H1 (cell line): ENCODE measurements around the gene ZNF695. TPM values are rescaled to one million over a fixed set of nuclear protein-coding genes. Genes with fewer than 3 reads are reported as not detected.

Experiments used
- CTCF ChIA-PET: fragments of 300-600 bp; sonication (Branson Sonifier 250); formaldehyde crosslinking; loops from one replicate; lab custom pipeline; 2021; ENCODE audit not compliant: partially characterized antibody; lab: Charles Lee
- POLR2A ChIA-PET: fragments of 300-600 bp; sonication (Branson Sonifier 250); formaldehyde crosslinking; loops from one replicate; lab custom pipeline; 2021; ENCODE audit warnings: inconsistent platforms; ENCODE audit not compliant: partially characterized antibody; lab: Charles Lee
- DNase-seq, 2 experiments: peaks; one replicate each; pipeline versions ENCODE4 v3.0.0 to v3.0.0-alpha.2; 2010 to 2022; ENCODE audit warnings: low spot score in 2 of 2, low read depth in 1 of 2, mixed read lengths in 1 of 2
- FAIRE-seq: peaks from 2 replicates; lab custom pipeline; 2011; peaks lifted over from hg19 to GRCh38; lab: Jason Lieb, UNC
- H2AFZ ChIP-seq: 2 replicates; pipeline ENCODE4 v1.8.1; 2012; ENCODE audit warnings: low read length, inconsistent platforms
- H2AK5ac ChIP-seq: 2 replicates; pipeline ENCODE4 v1.6.1; 2013; ENCODE audit warnings: low read depth, low read length
- H2BK120ac ChIP-seq: replicated peaks from 2 replicates; pipeline ENCODE3; 2013; ENCODE audit warnings: low read depth, low read length, inconsistent platforms
- H2BK12ac ChIP-seq: 2 replicates; pipeline ENCODE4 v1.6.1; 2013; ENCODE audit warnings: low read depth, low read length
- H2BK15ac ChIP-seq: 2 replicates; pipeline ENCODE4 v1.6.1; 2013; ENCODE audit warnings: low read length
- H2BK20ac ChIP-seq: 2 replicates; pipeline ENCODE4 v1.6.1; 2013; ENCODE audit warnings: low read length
- H2BK5ac ChIP-seq: 2 replicates; pipeline ENCODE4 v1.6.1; 2013; ENCODE audit warnings: low read depth, low read length
- H3K14ac ChIP-seq: 2 replicates; pipeline ENCODE4 v1.6.1; 2013; ENCODE audit warnings: inconsistent platforms; ENCODE audit not compliant: insufficient read length
- H3K18ac ChIP-seq: 2 replicates; pipeline ENCODE4 v1.6.1; 2013; ENCODE audit warnings: low read length; ENCODE audit errors: extremely low read depth
- H3K23ac ChIP-seq: 2 replicates; pipeline ENCODE4 v1.6.1; 2013; ENCODE audit warnings: inconsistent platforms; ENCODE audit not compliant: insufficient read length
- H3K23me2 ChIP-seq: 2 replicates; pipeline ENCODE4 v1.6.1; 2013; ENCODE audit warnings: low read depth, low read length
- H3K27ac ChIP-seq: 2 replicates; pipeline ENCODE4 v1.6.1; 2011; ENCODE audit warnings: low read depth, low read length, inconsistent platforms
- H3K27me3 ChIP-seq, 4 experiments: replicated peaks in 1 of 4; 1 replicate in 1 of 4; 2 replicates in 3 of 4; pipeline versions ENCODE4 v1.6.1 to v1.8.1; 2011 to 2013; ENCODE audit warnings: low read length in 3 of 4, mild to moderate bottlenecking in 3 of 4, inconsistent platforms in 2 of 4, mixed read lengths in 2 of 4, moderate library complexity in 1 of 4; ENCODE audit not compliant: control insufficient read depth in 3 of 4, insufficient read depth in 3 of 4; ENCODE audit errors: extremely low read depth in 1 of 4
- H3K36me3 ChIP-seq, 4 experiments: 2 replicates each; pipeline versions ENCODE4 v1.6.1 to v1.8.1; 2011 to 2013; ENCODE audit warnings: mild to moderate bottlenecking in 4 of 4, low read length in 3 of 4, moderate library complexity in 2 of 4, control low read depth in 1 of 4, inconsistent platforms in 1 of 4; ENCODE audit not compliant: insufficient read depth in 4 of 4, control insufficient read depth in 2 of 4
- H3K4ac ChIP-seq: replicated peaks from 2 replicates; pipeline ENCODE3; 2013; ENCODE audit warnings: low read length, low read depth, mixed read lengths, inconsistent platforms; ENCODE audit not compliant: insufficient read length
- H3K4me1 ChIP-seq, 4 experiments: replicated peaks in 1 of 4; 1 replicate in 1 of 4; 2 replicates in 3 of 4; pipeline versions ENCODE4 v1.6.1 to v1.8.1; 2011 to 2013; ENCODE audit warnings: low read length in 3 of 4, inconsistent platforms in 2 of 4, mixed read lengths in 1 of 4; ENCODE audit not compliant: insufficient read depth in 4 of 4, control insufficient read depth in 3 of 4
- H3K4me2 ChIP-seq, 2 experiments: 2 replicates each; pipeline versions ENCODE4 v1.6.1 to v1.8.1; 2011 to 2013; ENCODE audit warnings: low read depth in 2 of 2, low read length in 2 of 2, control low read depth in 1 of 2, inconsistent platforms in 1 of 2, mild to moderate bottlenecking in 1 of 2; ENCODE audit not compliant: insufficient read depth in 1 of 2
- H3K4me3 ChIP-seq, 4 experiments: fragments of 200-600, 300-600 bp in 1 of 4; sonication (generic), shearing (Covaris generic), sonication (Bioruptor Twin) in 1 of 4; 2 replicates each; pipeline versions ENCODE4 v1.5.1 to v1.8.1; 2011 to 2016; ENCODE audit warnings: low read length in 4 of 4, low read depth in 3 of 4, control low read depth in 2 of 4, inconsistent platforms in 2 of 4, mild to moderate bottlenecking in 2 of 4, mixed read lengths in 1 of 4, moderate library complexity in 1 of 4; ENCODE audit not compliant: insufficient read depth in 2 of 4; ENCODE audit errors: extremely low read depth in 1 of 4
- H3K56ac ChIP-seq: replicated peaks from 2 replicates; pipeline ENCODE3; 2013; ENCODE audit warnings: low read depth, mild to moderate bottlenecking, mixed read lengths, low read length, inconsistent platforms; ENCODE audit not compliant: insufficient read length
- H3K79me1 ChIP-seq: 2 replicates; pipeline ENCODE4 v1.6.1; 2013; ENCODE audit warnings: low read depth, low read length, control low read depth
- H3K79me2 ChIP-seq, 2 experiments: 2 replicates each; pipeline versions ENCODE4 v1.6.1 to v1.8.1; 2012 to 2013; ENCODE audit warnings: low read length in 2 of 2, mild to moderate bottlenecking in 2 of 2, inconsistent platforms in 1 of 2; ENCODE audit not compliant: insufficient read depth in 2 of 2, control insufficient read depth in 1 of 2
- H3K9ac ChIP-seq, 4 experiments: replicated peaks in 1 of 4; 1 replicate in 1 of 4; 2 replicates in 3 of 4; pipeline versions ENCODE4 v1.6.1 to v1.8.1; 2011 to 2013; ENCODE audit warnings: low read depth in 3 of 4, low read length in 3 of 4, control low read depth in 2 of 4, mild to moderate bottlenecking in 2 of 4, moderate library complexity in 2 of 4, inconsistent platforms in 1 of 4; ENCODE audit errors: extremely low read depth in 1 of 4
- H3K9me3 ChIP-seq, 2 experiments: 2 replicates each; pipeline versions ENCODE4 v1.6.1 to v1.8.1; 2012 to 2013; ENCODE audit warnings: mild to moderate bottlenecking in 2 of 2, moderate library complexity in 2 of 2, control low read depth in 1 of 2, inconsistent platforms in 1 of 2, low read depth in 1 of 2, low read length in 1 of 2, mixed read lengths in 1 of 2; ENCODE audit not compliant: insufficient read depth in 2 of 2
- H4K20me1 ChIP-seq, 2 experiments: replicated peaks in 1 of 2; 2 replicates each; pipeline versions ENCODE3 to v1.8.1; 2011 to 2013; ENCODE audit warnings: inconsistent platforms in 2 of 2, low read length in 2 of 2, mild to moderate bottlenecking in 1 of 2; ENCODE audit not compliant: insufficient read depth in 2 of 2, control insufficient read depth in 1 of 2
- H4K5ac ChIP-seq: 2 replicates; pipeline ENCODE4 v1.6.1; 2013; ENCODE audit warnings: low read length, low read depth, mixed read lengths, inconsistent platforms; ENCODE audit not compliant: insufficient read length
- H4K8ac ChIP-seq: 2 replicates; pipeline ENCODE4 v1.8.0; 2013; ENCODE audit warnings: mild to moderate bottlenecking, moderate library complexity, low read length, inconsistent platforms; ENCODE audit not compliant: insufficient read depth; ENCODE audit errors: extremely low read depth
- H4K91ac ChIP-seq: replicated peaks from 2 replicates; pipeline ENCODE3; 2013; ENCODE audit warnings: low read length, mixed read lengths, inconsistent platforms; ENCODE audit not compliant: insufficient read length
- YY1 ChIP-seq: IDR thresholded peaks from 2 replicates; pipeline ENCODE4 v1.6.1; 2011; ENCODE audit warnings: low read depth, mild to moderate bottlenecking, low read length
- ZNF274 ChIP-seq: IDR thresholded peaks from 2 replicates; pipeline ENCODE4 v1.7.0; 2012; ENCODE audit warnings: low read length, borderline replicate concordance; ENCODE audit errors: extremely low read depth
- WGBS, 2 experiments: shearing (Covaris generic) in 1 of 2; methylation state at CpG; one replicate each; pipeline versions ENCODE4 v1.1.6 to v1.1.7; 2013 to 2015; ENCODE audit warnings: low lambda C conversion rate in 2 of 2, mixed read lengths in 2 of 2, inconsistent platforms in 1 of 2, low coverage in 1 of 2, missing lambda C conversion rate in 1 of 2; ENCODE audit not compliant: insufficient replicate concordance in 2 of 2, insufficient coverage in 1 of 2, insufficient read length in 1 of 2; ENCODE audit errors: extremely low coverage in 1 of 2, missing lambda C conversion rate in 1 of 2; 5-methylcytosine and 5-hydroxymethylcytosine counted together
- polyA plus RNA-seq, 7 experiments: library from polyadenylated mRNA; depleted of rRNA in 3 of 7; stranded (reverse) in 5 of 7; unstranded in 2 of 7; fragments of >200 nt in 5 of 7; fragments of 200-250 nt in 2 of 7; gene quantifications; 1 replicate in 5 of 7; 2 replicates in 1 of 7; 4 replicates in 1 of 7; pipeline versions ENCODE4 v1.2.1 to v1.2.3, GENCODE V29; 2011 to 2013; ENCODE audit warnings: missing spikeins in 2 of 7, mixed read lengths in 2 of 7
- total RNA-seq: library from RNA; stranded (reverse); fragmentation: NEBNext Ultra II Directional; extraction: Animal tissue kit (Norgen Biotek cat#: 25700); gene quantifications from 2 replicates; pipeline ENCODE4 v1.2.1, GENCODE V29; 2021

Gene ZNF695
- total and polyA plus RNA-seq, 2 of the 8 experiments (the other 6 are each of a cell fraction or from before 2014, with no cell fraction given), result 9.2 to 27.0 TPM

DNA sequence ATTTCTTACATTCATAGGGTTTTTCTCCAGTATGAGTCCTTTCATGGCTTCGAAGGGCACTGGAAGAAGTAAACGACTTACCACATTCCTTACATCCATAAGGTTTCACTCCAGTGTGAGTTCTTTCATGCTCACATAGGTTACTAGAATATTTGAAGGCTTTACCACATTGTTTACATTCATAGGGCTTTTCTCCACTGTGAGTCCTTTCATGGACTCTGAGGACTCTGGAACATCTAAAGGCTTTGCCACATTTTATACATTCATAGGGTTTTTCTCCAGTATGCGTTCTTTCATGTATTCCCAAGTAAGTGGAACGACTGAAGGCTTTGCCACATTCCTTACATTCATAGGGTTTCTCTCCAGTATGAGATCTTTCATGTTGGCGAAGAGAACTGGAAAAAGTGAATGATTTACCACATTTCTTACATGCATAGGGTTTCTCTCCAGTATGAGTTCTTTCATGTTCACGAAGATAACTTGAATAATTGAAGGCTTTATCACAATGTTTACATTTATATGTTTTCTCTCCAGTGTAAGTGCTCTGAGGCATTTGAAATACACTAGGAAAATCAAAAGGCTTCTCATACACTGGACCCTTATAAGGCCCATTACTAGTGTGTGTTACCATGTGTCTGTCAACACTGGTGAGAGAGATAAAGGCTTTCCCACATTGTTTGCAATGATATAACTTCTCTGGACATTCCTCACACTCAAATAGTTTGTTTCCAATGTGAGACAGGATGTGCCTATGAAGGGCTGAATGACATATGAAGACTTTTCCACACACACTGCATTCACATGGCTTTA, 29.9 kb upstream of the ZNF695 start:
- H3K79me1 ChIP-seq, result peaks cover 2% of the 10 kb centered on the region; the same call in 1 of the 2 replicates
- no peak overlapping the region for H4K8ac ChIP-seq
- H2BK20ac ChIP-seq, result no peak overlapping the region
- peaks cover 74 to 75% of the 10 kb centered on the region in 2 experiments for H3K9me3 ChIP-seq
- 0 out of 8 replicates have a peak overlapping the region, but pooled peaks of 1 of the 4 experiments have one; percentile 15 for H3K4me3 ChIP-seq
- no peak overlapping the region for H2AFZ ChIP-seq
- TF ChIP-seq YY1, result no peak
- TF ChIP-seq ZNF274, result peak; percentile 93
- TF ChIP-seq, all 59 proteins: peak for 1
- no peaks in the 10 kb centered on the region for H3K4me1 ChIP-seq
- H3K4me2 ChIP-seq, result no peak overlapping the region
- no peak overlapping the region for H3K9ac ChIP-seq
- no peaks in the 10 kb centered on the region for H3K27me3 ChIP-seq
- WGBS, 2 experiments, result 90% methylated on average over 6 of the region's 6 CpGs; no CpG with 5 or more reads in 1 of the 2 experiments
- no peak overlapping the region for H2BK120ac ChIP-seq
- no peak overlapping the region for H2BK15ac ChIP-seq
- H4K91ac ChIP-seq, result no peak overlapping the region
- H3K79me2 ChIP-seq, result peaks cover under 1 to 28% of the 10 kb centered on the region in 2 experiments; a peak in 3 of 4 replicates
- no peak overlapping the region for H3K23ac ChIP-seq
- H3K36me3 ChIP-seq, result peaks cover 7 to 71% (median 39%) of the 10 kb centered on the region in 4 experiments; a peak in 7 of 8 replicates
- H3K14ac ChIP-seq, result no peak overlapping the region
- H3K56ac ChIP-seq, result no peak overlapping the region
- H4K5ac ChIP-seq, result no peak overlapping the region
- CTCF ChIA-PET, result no interaction called here
- no peaks in the 10 kb centered on the region for H3K23me2 ChIP-seq
- peaks cover 0 to 1% of the 10 kb centered on the region in 2 experiments for H4K20me1 ChIP-seq
- FAIRE-seq (no peak), DNase-seq (no peak)
- H3K27ac ChIP-seq, result no peak overlapping the region
- no peak overlapping the region for H2BK12ac ChIP-seq
- H3K18ac ChIP-seq, result no peak overlapping the region
- no peak overlapping the region for H2BK5ac ChIP-seq
- H2AK5ac ChIP-seq, result no peak overlapping the region
- POLR2A ChIA-PET, result no interaction called here
- H3K4ac ChIP-seq, result no peak overlapping the region
